ENCODE measurements around the gene ERMAP. TPM values are rescaled to one million over a fixed set of nuclear protein-coding genes. Genes with fewer than 3 reads are reported as not detected.

The ERMAP gene
- total RNA-seq, 1 donor, result 21.7 TPM

GRCh38 chr1:42815941-42816584 lies 859 bp upstream of the ERMAP start:
- H3K27ac ChIP-seq (ENCODE audit: low read depth, low read length), result peak overlapping the region; percentile 8
- H3K4me2 ChIP-seq (ENCODE audit: insufficient read depth, low read length), result peak overlapping the region; percentile 77
- H3K9me3 ChIP-seq (ENCODE audit: low read depth, low read length), result no peaks in the 10 kb centered on the region
- no peaks in the 10 kb centered on the region for H3K27me3 ChIP-seq (ENCODE audit: insufficient read depth, low read length)
- H3K4me1 ChIP-seq (ENCODE audit: insufficient read depth, low read length), result peaks cover 17% of the 10 kb centered on the region
- DNase-seq (ENCODE audit: insufficient read length, low spot score, missing footprints), result peak; percentile 72
- H4K20me1 ChIP-seq (ENCODE audit: insufficient read depth, low read length), result no peaks in the 10 kb centered on the region
- H3K79me2 ChIP-seq (ENCODE audit: insufficient read depth, low read length), result peaks cover 18% of the 10 kb centered on the region
- peak overlapping the region; percentile 89 for H2AFZ ChIP-seq (ENCODE audit: low read length)
- no peak for TF ChIP-seq CTCF (IDR thresholded peaks at IDR 0.05; ENCODE audit: extremely low read depth, low read depth, low read length)
- H3K36me3 ChIP-seq (ENCODE audit: insufficient read depth, low read length), result no peaks in the 10 kb centered on the region
- H3K4me3 ChIP-seq (ENCODE audit: insufficient read depth, low read length), result peak overlapping the region; percentile 91

- Histone ChIP-seq H3K27ac (ENCODE audit: low read depth, low read length) (no peak overlapping the region), H4K20me1 (ENCODE audit: insufficient read depth, low read length) (no peaks in the 10 kb centered on the region), H3K4me2 (ENCODE audit: insufficient read depth, low read length) (peak overlapping the region; percentile 95), H3K79me2 (ENCODE audit: insufficient read depth, low read length) (peaks cover 18% of the 10 kb centered on the region), H2AFZ (ENCODE audit: low read length) (peak overlapping the region; percentile 79), H3K9me3 (ENCODE audit: low read depth, low read length) (no peaks in the 10 kb centered on the region), H3K27me3 (ENCODE audit: insufficient read depth, low read length) (no peaks in the 10 kb centered on the region), H3K36me3 (ENCODE audit: insufficient read depth, low read length) (no peaks in the 10 kb centered on the region), H3K4me1 (ENCODE audit: insufficient read depth, low read length) (peaks cover 17% of the 10 kb centered on the region), H3K4me3 (ENCODE audit: insufficient read depth, low read length) (peak overlapping the region; percentile 91)
- TF ChIP-seq CTCF (IDR thresholded peaks at IDR 0.05; ENCODE audit: extremely low read depth, low read depth, low read length), result no peak
- DNase-seq (ENCODE audit: insufficient read length, low spot score, missing footprints), result no peak
Measured at GRCh38 chr1:42817440-42817767, 482 bp downstream of the ERMAP start.

- Histone ChIP-seq H2AFZ (ENCODE audit: low read length) (no peak overlapping the region), H3K27ac (ENCODE audit: low read depth, low read length) (no peak overlapping the region)
Measured at GRCh38 chr1:42817976-42818375, 1.1 kb downstream of the ERMAP start.

GRCh38 chr1:42820813-42821212 lies 3.9 kb downstream of the ERMAP start:
- H3K9me3 ChIP-seq (ENCODE audit: low read depth, low read length), result no peaks in the 10 kb centered on the region
- H3K27ac ChIP-seq (ENCODE audit: low read depth, low read length), result no peak overlapping the region
- no peaks in the 10 kb centered on the region for H3K36me3 ChIP-seq (ENCODE audit: insufficient read depth, low read length)
- no peak overlapping the region for H3K4me3 ChIP-seq (ENCODE audit: insufficient read depth, low read length)
- DNase-seq (ENCODE audit: insufficient read length, low spot score, missing footprints), result no peak
- H3K4me1 ChIP-seq (ENCODE audit: insufficient read depth, low read length), result peaks cover 20% of the 10 kb centered on the region
- H2AFZ ChIP-seq (ENCODE audit: low read length), result no peak overlapping the region
- peaks cover 18% of the 10 kb centered on the region for H3K79me2 ChIP-seq (ENCODE audit: insufficient read depth, low read length)
- no peaks in the 10 kb centered on the region for H3K27me3 ChIP-seq (ENCODE audit: insufficient read depth, low read length)
- no peak overlapping the region for H3K4me2 ChIP-seq (ENCODE audit: insufficient read depth, low read length)
- H4K20me1 ChIP-seq (ENCODE audit: insufficient read depth, low read length), result no peaks in the 10 kb centered on the region
- no peak for TF ChIP-seq CTCF (IDR thresholded peaks at IDR 0.05; ENCODE audit: extremely low read depth, low read depth, low read length)

More at GRCh38 chr1:42817976-42818375, 1.1 kb downstream of the ERMAP start:
- DNase-seq (ENCODE audit: insufficient read length, low spot score, missing footprints), result no peak
- peak overlapping the region; percentile 95 for H3K4me2 ChIP-seq (ENCODE audit: insufficient read depth, low read length)
- H3K4me1 ChIP-seq (ENCODE audit: insufficient read depth, low read length), result peaks cover 20% of the 10 kb centered on the region
- no peak for TF ChIP-seq CTCF (IDR thresholded peaks at IDR 0.05; ENCODE audit: extremely low read depth, low read depth, low read length)
- peak overlapping the region; percentile 91 for H3K4me3 ChIP-seq (ENCODE audit: insufficient read depth, low read length)
- H4K20me1 ChIP-seq (ENCODE audit: insufficient read depth, low read length), result no peaks in the 10 kb centered on the region
- no peaks in the 10 kb centered on the region for H3K27me3 ChIP-seq (ENCODE audit: insufficient read depth, low read length)
- no peaks in the 10 kb centered on the region for H3K36me3 ChIP-seq (ENCODE audit: insufficient read depth, low read length)
- peaks cover 18% of the 10 kb centered on the region for H3K79me2 ChIP-seq (ENCODE audit: insufficient read depth, low read length)
- no peaks in the 10 kb centered on the region for H3K9me3 ChIP-seq (ENCODE audit: low read depth, low read length)

Data from osteoblast (primary cell).